BJ (cell line): ENCODE results near the gene IER5L. TPM values are rescaled to one million over a fixed set of nuclear protein-coding genes. Genes with fewer than 3 reads are reported as not detected.
"Not testable (repeated sequence)": the region's sequence is repeated elsewhere in the genome, so short reads cannot be mapped to it uniquely, and the experiment has no call there.

Experiments used
- CTCF ChIA-PET: fragments of 350-600 bp; formaldehyde crosslinking; extraction: SDS; loops from one replicate; lab custom pipeline; 2021; ENCODE audit warnings: antibody characterized with exemption, inconsistent platforms; lab: Yijun Ruan, JAX
- POLR2A ChIA-PET: fragments of 300-600 bp; sonication (Branson Sonifier 250); formaldehyde crosslinking; extraction: SDS; loops from one replicate; lab custom pipeline; 2021; ENCODE audit warnings: antibody characterized with exemption; lab: Charles Lee
- DNase-seq: peaks from one replicate; pipeline ENCODE4 v3.0.0-alpha.2; 2011; ENCODE audit warnings: low read depth
- H3K27me3 ChIP-seq: 2 replicates; pipeline ENCODE4 v1.6.0; 2011; ENCODE audit warnings: low read length; ENCODE audit not compliant: control insufficient read depth, insufficient read depth
- H3K36me3 ChIP-seq: 2 replicates; pipeline ENCODE4 v1.5.1; 2011; ENCODE audit warnings: low read length; ENCODE audit not compliant: control insufficient read depth, insufficient read depth
- H3K4me3 ChIP-seq: 2 replicates; pipeline ENCODE4 v1.5.1; 2011; ENCODE audit warnings: low read depth, mild to moderate bottlenecking, control low read depth, low read length
- polyA plus RNA-seq: library from polyadenylated mRNA; depleted of rRNA; stranded (reverse); fragments of >200 nt; gene quantifications from 2 replicates; pipeline ENCODE4 v1.2.3, GENCODE V29; 2011; rRNA removed
- TF ChIP-seq, protein P1 (sequence below): IDR thresholded peaks from 2 replicates; pipeline ENCODE4 v1.5.1; 2011; ENCODE audit warnings: low read depth, mild to moderate bottlenecking, control low read depth, inconsistent platforms, low read length, moderate library complexity; ENCODE audit not compliant: insufficient read depth

IER5L gene
- polyA plus RNA-seq, 1 experiment: 8.7 TPM

DNA sequence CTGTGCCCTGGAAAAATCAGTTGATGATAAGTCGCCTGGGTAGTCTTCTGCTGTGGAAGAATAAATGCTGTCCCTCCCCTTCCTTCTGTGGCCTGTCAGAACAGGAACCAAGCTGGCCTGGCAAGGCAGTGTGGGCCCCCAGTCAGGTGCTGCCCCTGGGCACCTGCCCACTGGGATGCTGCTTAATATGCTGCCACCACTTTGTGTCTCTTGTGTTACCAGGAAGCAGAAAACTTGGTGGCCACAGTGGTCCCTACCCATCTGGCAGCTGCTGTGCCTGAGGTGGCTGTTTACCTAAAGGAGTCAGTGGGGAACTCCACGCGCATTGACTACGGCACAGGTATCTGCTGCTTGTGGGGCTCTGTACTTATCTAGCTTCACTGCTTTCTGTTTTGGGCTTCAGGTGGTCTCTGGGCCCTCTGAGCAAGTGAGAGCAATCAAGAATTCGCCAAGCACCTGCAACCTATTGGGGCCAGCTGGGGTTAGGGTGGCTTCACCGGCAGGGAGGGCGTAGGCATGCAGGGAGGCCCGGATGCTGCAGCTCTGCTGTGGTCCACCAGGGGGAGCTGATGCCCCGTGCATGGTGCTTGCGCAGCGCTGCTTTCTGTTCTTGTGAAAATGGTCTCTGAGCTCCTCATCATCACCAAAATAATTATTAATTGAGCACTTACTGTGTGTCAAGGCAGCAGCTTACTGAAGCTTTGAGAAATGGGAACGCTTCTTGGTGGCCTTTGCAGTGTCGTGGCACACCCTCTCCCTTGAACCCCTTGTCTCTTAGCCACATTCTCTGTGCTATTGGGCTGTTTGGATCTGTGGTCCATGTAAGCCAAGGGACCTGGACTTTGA lies 46.5 kb downstream of the IER5L start:
- POLR2A ChIA-PET: interaction anchor here (0.9 kb wide), 1 partner anchor 495 kb away, joined by 4 read pairs; no protein-coding TSS in a partner anchor
- CTCF ChIA-PET: interaction anchor here (0.6 to 16.9 kb wide), 38 partner anchors 10 to 656 kb away, joined by 3 to 335 read pairs (median 4); partner anchors contain the start of genes C9orf50, CRAT, IER5L and NTMT1

DNA sequence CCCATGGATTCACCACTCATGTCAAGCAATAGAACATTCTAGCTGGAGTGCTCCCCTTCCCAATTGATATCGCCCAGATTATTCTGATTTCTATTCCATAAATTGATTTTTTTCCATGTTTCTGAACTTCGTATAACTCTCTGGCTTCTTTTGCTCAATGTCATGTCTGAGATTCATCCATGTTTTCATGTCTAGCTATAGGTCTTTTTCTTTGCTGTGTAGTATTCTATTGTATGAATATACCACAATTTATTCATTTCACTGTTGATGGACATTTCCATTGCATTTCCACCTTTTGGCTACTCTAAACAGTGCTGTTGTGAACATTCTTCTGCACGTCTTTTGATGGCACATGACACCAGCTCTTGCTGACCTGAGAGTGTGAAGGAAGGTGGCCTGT lies 47.3 kb downstream of the IER5L start:
- TF ChIP-seq, protein P1, sequence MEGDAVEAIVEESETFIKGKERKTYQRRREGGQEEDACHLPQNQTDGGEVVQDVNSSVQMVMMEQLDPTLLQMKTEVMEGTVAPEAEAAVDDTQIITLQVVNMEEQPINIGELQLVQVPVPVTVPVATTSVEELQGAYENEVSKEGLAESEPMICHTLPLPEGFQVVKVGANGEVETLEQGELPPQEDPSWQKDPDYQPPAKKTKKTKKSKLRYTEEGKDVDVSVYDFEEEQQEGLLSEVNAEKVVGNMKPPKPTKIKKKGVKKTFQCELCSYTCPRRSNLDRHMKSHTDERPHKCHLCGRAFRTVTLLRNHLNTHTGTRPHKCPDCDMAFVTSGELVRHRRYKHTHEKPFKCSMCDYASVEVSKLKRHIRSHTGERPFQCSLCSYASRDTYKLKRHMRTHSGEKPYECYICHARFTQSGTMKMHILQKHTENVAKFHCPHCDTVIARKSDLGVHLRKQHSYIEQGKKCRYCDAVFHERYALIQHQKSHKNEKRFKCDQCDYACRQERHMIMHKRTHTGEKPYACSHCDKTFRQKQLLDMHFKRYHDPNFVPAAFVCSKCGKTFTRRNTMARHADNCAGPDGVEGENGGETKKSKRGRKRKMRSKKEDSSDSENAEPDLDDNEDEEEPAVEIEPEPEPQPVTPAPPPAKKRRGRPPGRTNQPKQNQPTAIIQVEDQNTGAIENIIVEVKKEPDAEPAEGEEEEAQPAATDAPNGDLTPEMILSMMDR: no peak
- POLR2A ChIA-PET: no interaction called here
- Histone ChIP-seq H3K27me3 (no peaks in the 10 kb centered on the region), H3K36me3 (peaks cover 9% of the 10 kb centered on the region), H3K4me3 (no peak overlapping the region)
- CTCF ChIA-PET: interaction anchor here (1.1 to 16.9 kb wide), 14 partner anchors 10 to 647 kb away, joined by 3 to 335 read pairs (median 17); partner anchors contain the start of genes C9orf50, CRAT, IER5L and NTMT1
- no peak for DNase-seq

More for the DNA sequence above, 46.5 kb downstream of the IER5L start:
- Histone ChIP-seq H3K4me3 (no peak overlapping the region), H3K27me3 (no peaks in the 10 kb centered on the region), H3K36me3 (peaks cover 9% of the 10 kb centered on the region)
- TF ChIP-seq, protein P1: peak; percentile 99
- no peak for DNase-seq

DNA sequence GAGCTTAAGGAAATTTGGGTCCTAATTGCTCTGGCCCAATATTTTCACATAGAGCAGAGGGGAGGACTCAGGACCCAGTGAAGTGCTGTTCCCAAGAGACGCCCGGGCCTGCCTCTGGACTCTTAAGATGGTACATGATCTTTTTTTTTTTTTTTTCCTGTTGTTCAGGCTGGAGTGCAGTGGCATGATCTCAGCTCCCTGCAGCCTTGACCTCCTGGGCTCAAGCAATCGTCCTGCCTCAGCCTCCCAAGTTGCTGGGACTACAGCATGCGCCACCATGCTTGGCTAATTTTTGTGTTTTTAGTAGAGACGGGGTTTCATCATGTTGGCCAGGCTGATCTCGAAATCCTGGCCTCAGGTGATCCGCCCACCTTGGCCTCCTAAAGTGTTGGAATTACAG lies 47.8 kb downstream of the IER5L start:
- POLR2A ChIA-PET, H3K36me3 ChIP-seq, H3K4me3 ChIP-seq, DNase-seq, H3K27me3 ChIP-seq: not testable (repeated sequence)
- CTCF ChIA-PET: interaction anchor here (0.6 to 13.6 kb wide), 14 partner anchors 8 to 647 kb away, joined by 3 to 258 read pairs (median 6); partner anchors contain the start of genes C9orf50, CRAT, NTMT1 and PTPA

DNA sequence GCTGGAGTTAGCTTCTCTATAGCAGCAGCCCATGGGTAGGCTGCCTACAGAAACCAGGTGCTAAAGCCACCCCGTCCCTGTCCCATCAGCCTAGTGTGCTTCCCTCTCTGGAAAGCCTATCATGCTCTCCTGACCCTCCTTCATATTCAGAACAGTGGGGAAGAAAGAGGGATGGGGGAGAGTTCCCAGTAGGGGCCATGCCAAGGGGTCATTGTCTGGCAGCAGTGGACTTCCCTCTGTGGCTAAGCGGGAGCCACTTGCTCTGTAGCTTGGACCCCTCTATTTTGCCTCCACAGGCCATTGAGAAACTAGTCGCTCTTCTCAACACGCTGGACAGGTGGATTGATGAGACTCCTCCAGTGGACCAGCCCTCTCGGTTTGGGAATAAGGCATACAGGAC lies 49.4 kb downstream of the IER5L start:
- TF ChIP-seq, protein P1: no peak
- Histone ChIP-seq H3K27me3 (no peaks in the 10 kb centered on the region), H3K4me3 (no peak overlapping the region), H3K36me3 (peaks cover 5% of the 10 kb centered on the region)
- ChIA-PET POLR2A (no interaction called here), CTCF (interaction anchor here (13.6 kb wide), 1 partner anchor 494 kb away, joined by 258 read pairs; the partner anchor contains the start of genes C9orf50 and NTMT1)
- DNase-seq: no peak

DNA sequence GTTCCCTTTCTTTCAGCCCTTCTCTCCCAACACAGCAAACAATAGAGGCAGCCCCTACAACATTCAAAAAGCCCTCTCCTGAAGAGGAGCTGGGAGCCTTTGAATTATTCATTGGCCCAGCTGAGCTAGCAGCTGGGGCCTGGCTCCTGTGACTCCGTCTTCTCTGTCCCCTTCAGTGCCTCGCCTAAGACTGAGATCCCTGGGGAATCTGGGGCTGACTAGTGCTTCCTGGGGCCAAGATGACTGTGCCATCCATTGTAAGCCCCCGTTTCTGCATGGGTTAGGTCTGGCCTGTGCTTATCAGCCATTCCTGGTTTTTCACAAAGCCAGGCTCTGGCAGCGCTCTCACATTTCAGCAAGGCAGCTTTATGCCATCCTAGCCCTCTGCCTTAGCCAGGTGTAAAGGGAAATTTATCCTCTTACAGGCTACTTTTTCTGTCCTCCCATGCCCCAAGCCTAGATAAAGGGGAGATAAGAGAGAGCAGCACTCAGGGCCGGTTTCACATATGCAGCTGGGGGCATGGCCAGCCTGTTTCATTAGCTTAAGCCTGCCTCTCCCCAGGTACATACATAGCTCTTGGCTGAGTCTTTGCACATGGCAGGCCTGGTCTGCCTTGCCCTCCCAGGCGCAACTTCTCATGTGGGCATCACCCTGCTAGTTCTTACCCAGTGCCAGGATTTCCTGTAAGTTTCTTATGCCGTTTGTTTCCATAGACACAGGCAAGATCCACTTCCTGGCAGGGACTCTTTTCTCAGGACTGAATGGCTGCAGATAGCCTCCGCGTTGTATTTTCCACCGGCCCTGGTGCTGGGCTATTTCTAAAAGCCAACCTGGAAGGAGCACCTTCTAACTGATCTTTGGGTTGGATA lies 51.1 kb downstream of the IER5L start:
- Histone ChIP-seq H3K36me3 (peaks cover 7% of the 10 kb centered on the region), H3K4me3 (no peak overlapping the region), H3K27me3 (no peaks in the 10 kb centered on the region)
- POLR2A ChIA-PET: no interaction called here
- TF ChIP-seq, protein P1: no peak
- DNase-seq: no peak
- CTCF ChIA-PET: interaction anchor here (1.1 to 2.8 kb wide), 3 partner anchors 12 to 47 kb away, joined by 3 to 14 read pairs (median 4); no protein-coding TSS in a partner anchor

Other genes starting within 250 kb of the IER5L start
- gene DOLK, start 230.7 kb downstream of the IER5L start, polyA plus RNA-seq: 37.2 and 47.0 TPM in 2 replicates
- 34.9 and 49.2 TPM in 2 replicates for gene NUP188, start 230.6 kb downstream of the IER5L start, polyA plus RNA-seq
- 39.8 and 52.7 TPM in 2 replicates for gene SH3GLB2, start 149.9 kb downstream of the IER5L start, polyA plus RNA-seq
- 11.5 and 23.7 TPM in 2 replicates for gene MIGA2, start 141.6 kb downstream of the IER5L start, polyA plus RNA-seq
- gene DOLPP1, start 97.2 kb downstream of the IER5L start, polyA plus RNA-seq: 13.7 and 17.6 TPM in 2 replicates
- 29.3 and 61.2 TPM in 2 replicates for gene CRAT, start 67.5 kb downstream of the IER5L start, polyA plus RNA-seq
- gene PTPA, start 66.8 kb downstream of the IER5L start, polyA plus RNA-seq: 171 and 251 TPM in 2 replicates